NCI-H146 treated with DMSO at 0.1 percent for 48 hours (cell line): Measurements from ENCODE around the gene RFX3.

Source experiments
- DNase-seq: peaks from one replicate; lab custom pipeline; 2025; ENCODE audit not compliant: unreplicated experiment; lab: John Stamatoyannopoulos, UW

Gene RFX3

DNA sequence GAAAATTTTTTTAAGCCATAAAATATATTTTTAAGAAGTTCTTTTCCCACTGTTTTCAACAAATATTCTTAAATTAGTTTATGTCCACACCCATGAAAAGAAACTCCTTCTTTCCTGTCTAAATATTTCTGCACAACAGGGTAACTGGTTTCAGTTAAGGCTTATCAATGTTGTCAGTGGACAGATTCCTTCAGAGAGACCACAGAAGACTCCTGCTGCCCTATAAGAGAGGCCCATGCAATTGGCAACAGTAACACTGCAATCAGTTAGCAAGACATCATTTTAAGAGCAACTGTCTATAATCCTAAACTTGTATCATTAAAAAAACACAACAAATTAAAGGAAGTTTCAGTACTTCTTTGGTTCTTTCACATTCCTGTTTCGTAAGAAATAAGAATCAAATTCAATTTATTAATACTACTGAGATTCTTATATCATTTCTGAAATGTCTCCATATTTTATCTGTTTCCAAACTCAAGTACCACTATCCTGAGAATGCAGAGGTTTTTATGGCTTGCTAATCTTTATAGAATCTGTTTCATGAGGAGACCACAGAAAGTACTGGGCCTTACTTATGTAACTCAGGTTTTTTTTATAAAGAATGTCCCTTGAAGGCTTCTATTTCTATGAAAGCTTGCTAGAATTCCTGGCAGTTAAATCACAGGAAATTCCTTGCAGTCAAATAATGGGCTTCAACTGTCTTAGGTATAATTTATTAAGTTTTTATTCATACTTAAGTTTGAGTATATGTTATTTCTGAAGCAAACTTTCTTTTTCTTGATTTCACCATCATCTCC, 240.2 kb downstream of the RFX3 start:
- DNase-seq = no peak

DNA sequence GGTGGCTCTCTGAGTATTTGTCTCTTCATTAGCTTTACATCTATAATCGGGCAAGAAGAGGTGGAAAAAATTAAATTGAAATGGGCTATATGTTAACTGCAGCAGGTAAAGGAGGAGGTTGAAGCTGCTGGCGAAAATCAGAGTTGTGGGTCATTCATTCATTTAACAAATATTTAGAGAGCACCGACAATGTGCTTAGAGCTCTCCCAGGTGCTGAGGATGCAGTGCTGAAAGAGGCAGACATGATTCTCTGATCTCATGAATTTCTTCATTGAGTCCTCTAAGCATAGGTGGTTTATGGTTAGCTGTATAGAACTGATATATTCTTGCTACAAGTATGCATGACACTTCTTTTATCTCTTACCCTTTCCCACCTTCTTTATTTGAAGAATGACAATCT, 243.4 kb downstream of the RFX3 start:
- no peak for DNase-seq

- no peak for DNase-seq
Measured at GRCh38 chr9:3281399-3281798, 244.4 kb downstream of the RFX3 start.

DNA sequence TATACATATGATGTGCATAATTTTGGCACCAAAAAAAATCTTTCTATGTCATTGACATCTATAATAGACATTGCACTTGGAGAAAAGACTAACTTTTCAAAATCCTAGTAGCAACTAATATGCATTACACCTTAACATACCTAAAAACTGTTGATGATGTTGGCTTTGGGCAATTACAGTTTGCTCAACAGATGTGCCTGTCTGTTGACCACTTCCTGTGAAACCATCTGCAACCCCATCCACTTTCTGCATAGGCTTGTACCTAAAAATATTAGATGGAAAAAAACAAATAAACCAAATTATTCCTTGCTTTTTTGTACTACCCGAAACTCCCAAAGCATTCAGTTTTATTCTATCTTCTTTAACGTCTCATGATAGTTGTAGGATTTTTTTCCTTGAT, 248.6 kb downstream of the RFX3 start:
- DNase-seq = no peak

DNA sequence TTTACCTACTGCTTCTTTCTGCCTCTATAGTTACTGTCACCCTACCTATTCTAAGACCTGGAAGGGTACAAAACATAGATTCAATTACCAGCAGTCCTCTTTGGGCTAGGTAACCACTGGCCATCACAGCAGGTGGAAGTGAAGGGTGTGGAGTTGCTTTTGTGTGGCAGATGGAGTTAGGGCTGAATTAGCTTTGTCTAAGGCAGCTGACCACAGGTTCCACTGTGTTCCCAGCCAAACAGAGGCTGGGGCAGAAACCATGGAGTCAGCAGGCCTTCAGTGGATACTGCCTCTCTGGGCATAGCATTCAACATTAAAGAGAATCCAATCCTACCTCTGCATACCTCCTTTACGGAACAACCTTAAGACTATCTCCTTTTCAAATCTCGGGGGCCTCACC, 254.2 kb downstream of the RFX3 start:
- peak; percentile 61 for DNase-seq

- no peak for DNase-seq
Measured at GRCh38 chr9:3271157-3271556, 254.6 kb downstream of the RFX3 start.

DNA sequence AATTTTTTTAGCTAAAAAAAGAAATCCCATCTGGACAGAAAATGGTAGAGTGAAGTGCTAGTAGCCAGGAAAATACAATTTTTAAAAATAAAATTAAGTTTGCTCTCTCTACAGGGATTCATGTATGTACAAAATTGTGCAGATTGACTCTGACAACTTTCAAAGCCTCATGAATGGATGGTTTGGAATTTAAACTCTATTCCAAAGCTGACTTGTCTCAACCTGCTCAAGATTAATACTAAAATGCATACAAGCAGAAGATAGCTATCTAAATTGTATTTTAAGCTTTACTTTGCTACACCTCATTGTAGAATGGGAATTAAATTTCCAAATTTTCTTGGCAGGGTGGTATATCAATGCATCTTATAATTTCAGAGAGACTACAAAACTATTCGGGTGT, 257.6 kb downstream of the RFX3 start:
- no peak for DNase-seq

GRCh38 chr9:3263698-3264097, 262.1 kb downstream of the RFX3 start:
- DNase-seq = no peak

DNA sequence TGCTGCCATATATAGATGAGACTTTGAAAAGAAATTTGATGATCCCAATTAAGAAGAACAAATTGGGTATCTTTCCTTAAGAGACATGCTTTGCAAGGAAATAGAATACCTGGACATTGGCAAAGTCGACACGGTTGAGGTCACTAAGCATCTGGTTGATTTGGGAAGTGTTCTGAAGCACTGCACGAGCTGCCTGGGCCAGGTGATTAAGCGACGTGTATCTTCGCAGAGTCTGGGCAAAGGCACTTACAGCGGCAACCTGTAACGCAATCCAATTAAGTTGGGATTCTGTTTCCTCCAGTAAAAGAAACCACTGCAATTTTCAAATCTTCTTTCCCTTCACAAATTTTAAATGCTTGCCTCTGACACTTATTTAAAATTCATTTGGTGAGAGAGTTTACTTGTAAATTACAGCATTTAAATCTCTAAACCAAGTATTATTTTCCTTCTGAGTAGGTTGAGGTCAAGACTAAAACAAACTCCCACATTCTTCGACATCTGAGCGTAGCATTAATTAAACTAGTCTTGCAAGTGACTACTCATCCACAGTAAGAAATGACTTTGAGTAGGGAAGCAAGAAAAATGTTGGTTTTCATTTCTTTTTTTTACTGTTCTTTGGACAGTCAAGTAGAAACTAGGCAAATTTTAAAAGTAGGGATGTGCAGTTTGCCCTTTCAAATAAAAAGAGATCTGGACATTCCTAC, 262.8 kb downstream of the RFX3 start:
- DNase-seq = no peak

DNA sequence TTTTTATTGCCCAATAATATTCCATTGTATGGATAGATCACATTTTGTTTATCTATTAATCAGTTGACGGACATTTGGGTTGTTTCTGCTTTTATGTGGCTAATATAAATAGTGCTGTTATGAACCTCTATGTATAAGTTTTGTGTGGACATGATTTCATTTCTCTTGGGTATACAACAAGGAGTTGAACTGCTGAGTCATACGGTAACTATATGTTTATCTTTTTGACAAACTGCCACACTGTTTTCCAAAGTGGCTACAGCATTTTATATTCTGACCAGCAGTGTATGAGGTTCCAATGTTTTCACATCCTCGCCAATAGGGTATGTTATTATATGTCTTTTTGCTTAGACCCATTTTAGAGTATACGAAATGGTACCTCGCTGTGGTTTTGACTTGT, 264.3 kb downstream of the RFX3 start:
- DNase-seq = no peak

DNA sequence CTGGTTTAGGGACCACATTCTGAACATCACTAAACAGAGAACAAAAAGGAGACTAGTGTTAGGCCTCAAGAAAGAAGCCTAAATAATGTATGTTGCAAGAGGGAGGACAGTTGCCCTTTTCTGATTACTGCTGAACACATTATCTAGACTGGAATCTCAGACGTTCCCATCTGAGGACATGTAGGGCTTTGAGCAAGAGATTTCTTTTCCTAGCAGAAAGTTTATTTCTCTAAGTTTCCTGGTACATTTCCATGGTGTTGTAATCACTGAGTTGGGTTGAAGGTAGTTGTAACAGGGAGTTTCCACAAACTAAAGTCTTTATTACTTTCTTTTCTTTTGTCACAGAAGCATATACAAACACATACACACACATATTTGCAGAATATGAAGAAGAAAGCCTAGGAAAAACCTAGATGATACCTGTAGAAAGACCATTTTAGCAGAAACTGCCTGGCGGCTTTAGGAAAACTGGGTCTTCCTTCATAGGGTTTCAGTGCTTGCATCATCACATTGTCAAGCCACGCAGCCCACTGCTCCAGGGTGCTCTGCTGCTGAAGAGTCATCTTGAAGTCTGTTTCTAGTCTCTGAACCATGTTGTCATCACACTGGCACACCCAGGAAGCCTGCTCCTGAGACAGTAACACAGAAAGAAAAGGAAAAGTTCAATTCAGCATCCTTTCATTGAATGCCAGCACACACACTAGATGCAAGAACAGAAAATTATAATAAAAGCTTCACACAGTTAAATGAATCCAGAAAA, 269.1 kb downstream of the RFX3 start:
- DNase-seq = no peak

DNA sequence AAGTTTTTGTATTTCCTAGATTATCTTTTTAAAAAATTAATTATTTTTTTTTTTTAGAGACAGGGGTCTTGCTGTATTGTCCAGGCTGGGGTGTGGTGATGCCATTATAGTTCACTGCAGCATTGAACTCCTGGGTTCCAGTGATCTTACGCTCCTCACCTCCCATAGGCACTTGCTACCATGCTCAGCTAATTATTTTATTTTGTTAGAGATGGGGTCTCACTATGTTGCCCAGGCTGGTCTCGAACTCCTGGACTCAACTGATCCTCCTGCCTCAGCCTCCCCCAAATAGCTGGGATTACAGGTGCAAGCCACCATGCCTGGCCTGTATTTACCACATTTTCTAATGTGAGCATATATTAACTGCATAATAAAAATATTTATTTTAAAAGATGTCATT, 274.5 kb downstream of the RFX3 start:
- DNase-seq = no peak

- no peak for DNase-seq
Measured at GRCh38 chr9:3250741-3251140, 275.1 kb downstream of the RFX3 start.

DNA sequence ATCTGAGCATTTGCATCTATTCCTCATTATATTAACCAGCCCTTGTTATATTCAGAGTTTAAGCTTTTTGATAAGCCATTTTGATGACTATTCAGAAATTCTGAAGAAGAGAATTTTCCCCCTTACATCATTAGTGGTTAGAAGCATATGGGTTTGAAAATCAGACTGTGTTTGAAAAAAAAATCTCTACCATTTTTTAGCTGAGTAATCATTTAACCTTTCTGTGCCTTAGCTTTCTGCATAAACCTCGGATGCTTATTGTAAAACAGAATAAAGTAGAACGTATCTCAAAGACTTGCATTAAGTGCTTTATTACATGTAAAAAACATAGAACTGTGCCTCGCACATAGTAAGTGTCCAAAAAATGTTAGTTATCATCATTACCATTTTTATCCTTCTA, 278.6 kb downstream of the RFX3 start:
- no peak for DNase-seq

DNA sequence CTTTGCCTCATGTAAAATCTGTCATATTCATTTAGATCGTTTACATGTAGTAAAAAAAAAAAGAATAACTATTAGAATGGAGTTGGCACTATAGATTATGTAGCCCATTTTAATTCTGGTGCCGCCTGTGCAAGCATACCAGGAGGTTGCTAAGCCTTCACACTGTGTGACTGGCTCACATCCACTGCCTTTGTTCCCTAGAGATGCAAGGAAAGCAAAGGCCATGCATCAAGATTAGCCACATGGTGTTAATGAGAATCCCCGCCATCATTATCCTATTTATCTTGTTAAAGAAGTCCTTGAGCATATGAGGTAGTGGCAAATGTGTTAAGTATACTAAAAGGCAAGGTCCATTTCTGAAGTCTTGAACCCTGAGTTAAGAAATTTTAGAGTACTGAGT, 279.6 kb downstream of the RFX3 start:
- no peak for DNase-seq

DNA sequence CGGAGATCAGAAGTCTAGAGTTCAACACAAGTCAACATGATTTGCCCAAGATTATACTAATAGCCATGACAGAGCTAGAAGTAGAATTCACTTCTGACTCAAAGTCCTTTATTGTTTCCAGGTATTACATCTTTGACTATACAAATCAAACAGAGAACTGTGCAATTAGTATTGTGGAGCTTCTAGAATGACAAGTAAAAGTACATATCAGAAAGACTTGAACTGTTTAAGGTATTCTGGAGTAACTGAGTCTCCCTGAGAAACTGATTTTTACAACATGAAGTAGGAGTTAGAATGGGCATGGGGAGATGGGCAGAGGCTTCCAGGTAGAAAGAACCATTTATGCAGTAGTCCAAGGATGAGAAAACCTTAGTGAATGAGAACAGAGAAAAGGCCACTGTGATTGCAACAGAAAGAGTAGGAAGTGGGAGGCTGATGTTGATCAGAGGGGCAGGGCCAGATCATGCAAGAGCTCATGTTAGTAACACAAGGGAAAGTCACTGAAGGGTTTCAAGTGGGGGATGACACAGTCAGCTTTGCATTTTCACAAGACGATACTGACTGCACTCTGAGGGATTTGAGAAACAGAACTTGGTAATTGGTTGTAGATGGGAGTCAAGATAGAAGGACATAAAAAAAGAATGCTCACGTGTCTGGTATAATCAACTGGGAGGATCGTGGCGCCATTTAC, 280.7 kb downstream of the RFX3 start:
- peak; percentile 80 for DNase-seq

GRCh38 chr9:3243683-3244082, 282.1 kb downstream of the RFX3 start:
- DNase-seq = no peak

- DNase-seq = no peak
Measured at GRCh38 chr9:3241290-3241689, 284.5 kb downstream of the RFX3 start.

DNA sequence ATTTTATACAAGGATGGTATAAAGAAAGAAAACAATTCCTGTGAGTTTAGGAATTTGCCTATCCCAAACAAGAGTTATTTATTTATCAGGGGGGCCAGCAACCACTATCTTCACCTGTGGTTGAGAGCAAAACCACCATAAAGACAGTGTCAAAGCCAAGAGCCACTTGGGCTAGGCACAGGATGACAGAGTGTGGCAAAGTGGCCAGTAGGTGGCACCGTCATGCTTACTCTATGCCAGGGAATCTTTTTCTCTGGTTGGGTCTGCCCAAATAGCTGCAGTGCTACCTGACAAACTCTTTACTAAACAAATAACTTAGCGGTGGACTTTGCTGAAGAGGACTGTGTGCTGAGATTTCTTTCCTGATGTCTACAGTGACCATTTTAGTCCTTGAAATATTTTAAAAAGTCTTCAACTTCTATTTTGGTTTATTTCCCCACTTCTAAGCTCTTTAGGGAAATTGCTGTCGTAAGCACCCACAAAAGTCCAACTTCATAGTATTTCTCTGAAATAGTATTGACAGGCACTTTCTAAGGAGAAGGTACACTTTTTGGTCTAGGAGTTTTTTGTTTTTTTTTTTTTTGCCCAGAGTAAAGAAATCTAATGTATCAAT, 285.0 kb downstream of the RFX3 start:
- peak; percentile 31 for DNase-seq

GRCh38 chr9:3239240-3239639, 286.6 kb downstream of the RFX3 start:
- DNase-seq = no peak

GRCh38 chr9:3238236-3238635, 287.6 kb downstream of the RFX3 start:
- DNase-seq = no peak
